ENCODE data around the gene SYNE1.
A peak's percentile ranks its signal among the peaks of the same experiment; 100 is the strongest.
"Not testable (repeated sequence)": the region's sequence is repeated elsewhere in the genome, so short reads cannot be mapped to it uniquely, and the experiment has no call there.

Gene SYNE1, protein sequence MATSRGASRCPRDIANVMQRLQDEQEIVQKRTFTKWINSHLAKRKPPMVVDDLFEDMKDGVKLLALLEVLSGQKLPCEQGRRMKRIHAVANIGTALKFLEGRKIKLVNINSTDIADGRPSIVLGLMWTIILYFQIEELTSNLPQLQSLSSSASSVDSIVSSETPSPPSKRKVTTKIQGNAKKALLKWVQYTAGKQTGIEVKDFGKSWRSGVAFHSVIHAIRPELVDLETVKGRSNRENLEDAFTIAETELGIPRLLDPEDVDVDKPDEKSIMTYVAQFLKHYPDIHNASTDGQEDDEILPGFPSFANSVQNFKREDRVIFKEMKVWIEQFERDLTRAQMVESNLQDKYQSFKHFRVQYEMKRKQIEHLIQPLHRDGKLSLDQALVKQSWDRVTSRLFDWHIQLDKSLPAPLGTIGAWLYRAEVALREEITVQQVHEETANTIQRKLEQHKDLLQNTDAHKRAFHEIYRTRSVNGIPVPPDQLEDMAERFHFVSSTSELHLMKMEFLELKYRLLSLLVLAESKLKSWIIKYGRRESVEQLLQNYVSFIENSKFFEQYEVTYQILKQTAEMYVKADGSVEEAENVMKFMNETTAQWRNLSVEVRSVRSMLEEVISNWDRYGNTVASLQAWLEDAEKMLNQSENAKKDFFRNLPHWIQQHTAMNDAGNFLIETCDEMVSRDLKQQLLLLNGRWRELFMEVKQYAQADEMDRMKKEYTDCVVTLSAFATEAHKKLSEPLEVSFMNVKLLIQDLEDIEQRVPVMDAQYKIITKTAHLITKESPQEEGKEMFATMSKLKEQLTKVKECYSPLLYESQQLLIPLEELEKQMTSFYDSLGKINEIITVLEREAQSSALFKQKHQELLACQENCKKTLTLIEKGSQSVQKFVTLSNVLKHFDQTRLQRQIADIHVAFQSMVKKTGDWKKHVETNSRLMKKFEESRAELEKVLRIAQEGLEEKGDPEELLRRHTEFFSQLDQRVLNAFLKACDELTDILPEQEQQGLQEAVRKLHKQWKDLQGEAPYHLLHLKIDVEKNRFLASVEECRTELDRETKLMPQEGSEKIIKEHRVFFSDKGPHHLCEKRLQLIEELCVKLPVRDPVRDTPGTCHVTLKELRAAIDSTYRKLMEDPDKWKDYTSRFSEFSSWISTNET (N-terminal part only)

GRCh38 chr6:152637296-152638047 is at the start of gene SYNE1:
SYNE1 (minus strand) TSS chr6:152637362; CDS start chr6:152628331, 9,031 bp downstream.
- DNase-seq = peak; percentile 1

DNA sequence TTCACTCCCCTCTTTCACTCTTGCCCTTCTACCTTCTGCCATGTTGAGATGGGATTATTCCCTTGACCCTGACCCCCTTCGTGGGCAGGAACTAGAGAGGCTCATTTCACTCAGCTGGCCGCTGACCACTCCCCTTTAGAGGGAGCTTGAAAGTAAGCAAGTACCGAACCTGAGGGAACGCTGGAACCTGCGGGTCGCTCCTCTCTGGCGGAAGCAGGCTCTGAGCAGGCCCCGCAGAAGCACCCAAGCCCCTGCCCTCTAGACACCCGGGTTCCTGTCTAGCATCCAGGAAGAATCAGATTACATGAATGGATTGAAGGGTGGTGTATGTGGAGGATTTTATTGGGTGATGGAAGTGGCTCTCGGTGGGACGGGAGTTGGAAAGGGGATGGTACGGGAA is 48.7 kb upstream of the SYNE1 start:
- no peak for DNase-seq

- not testable (repeated sequence) for DNase-seq
Observed at GRCh38 chr6:152682935-152683334, 45.8 kb upstream of the SYNE1 start.

GRCh38 chr6:152682141-152682540 is 45.0 kb upstream of the SYNE1 start:
- no peak for DNase-seq

DNA sequence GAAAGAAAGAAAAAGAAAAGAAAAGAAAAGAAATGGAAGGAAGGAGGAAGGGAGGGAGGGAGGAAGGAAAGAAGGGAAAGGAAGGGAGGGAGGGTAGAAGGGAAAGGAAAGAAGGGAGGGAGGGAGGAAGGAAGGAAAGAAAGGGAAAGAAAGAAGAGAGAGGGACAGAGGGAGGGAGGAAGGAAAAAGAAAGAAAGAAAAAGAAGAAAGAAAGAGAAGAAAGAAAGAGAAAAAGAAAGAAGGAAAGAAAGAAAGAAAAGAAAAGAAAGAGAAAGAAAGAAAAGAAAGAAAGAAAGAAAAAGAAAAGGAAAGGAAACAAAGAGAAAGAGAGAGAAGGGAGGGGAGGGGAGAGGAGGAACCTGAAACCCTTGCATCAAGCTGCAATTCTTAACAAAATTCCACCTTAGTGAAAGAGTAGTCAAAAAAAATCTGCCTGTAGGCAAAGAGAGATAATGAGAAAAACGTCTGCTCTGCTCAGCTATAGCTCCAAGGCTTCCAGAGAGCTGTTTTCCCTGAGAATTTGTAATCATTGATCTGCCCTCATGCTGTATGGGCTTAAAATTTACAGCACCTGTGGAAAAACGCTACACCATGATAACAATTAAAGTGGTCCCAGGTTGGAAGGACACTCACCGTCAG is 43.8 kb upstream of the SYNE1 start:
- DNase-seq = no peak

DNA sequence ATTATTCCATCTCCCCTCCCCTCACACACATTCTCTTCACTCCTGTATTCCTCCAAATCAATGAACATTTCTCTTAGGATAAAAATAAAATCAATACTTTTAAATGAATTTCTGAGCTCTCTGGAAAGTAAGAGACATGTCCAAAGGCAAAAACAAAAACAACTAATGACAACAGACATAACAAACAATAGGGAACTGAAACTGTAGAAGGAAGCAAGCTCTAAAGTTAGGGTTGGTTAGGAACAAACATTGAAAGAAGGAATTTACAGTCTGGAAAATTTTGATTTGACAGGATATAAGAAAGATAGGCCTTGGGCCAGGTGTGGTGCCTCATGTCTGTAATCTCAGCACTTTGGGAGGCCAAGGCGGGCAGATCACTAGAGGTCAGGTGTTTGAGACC is 43.0 kb upstream of the SYNE1 start:
- no peak for DNase-seq

DNA sequence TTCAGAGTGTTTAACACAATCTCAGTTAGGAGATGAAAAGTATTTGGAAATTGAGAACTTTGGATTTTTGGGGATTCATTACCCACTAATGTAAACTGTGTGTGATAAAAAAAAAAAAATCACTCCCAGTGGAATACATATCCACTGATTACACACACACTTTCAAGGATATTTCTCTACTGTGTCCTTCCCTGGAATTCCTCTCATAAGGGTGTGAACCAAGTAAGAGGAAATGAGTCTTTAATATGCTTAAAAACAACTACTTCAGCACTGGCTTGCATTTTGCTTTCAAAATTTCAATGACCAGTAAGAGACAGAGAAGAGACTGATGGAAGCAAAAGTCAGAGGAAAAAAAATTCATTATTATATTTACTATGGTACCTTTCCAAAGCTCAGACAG is 36.1 kb upstream of the SYNE1 start:
- DNase-seq = no peak

GRCh38 chr6:152671171-152671570 is 34.0 kb upstream of the SYNE1 start:
- no peak for DNase-seq

- peak; percentile 14 for DNase-seq
Observed at GRCh38 chr6:152669895-152670294, 32.7 kb upstream of the SYNE1 start.

DNA sequence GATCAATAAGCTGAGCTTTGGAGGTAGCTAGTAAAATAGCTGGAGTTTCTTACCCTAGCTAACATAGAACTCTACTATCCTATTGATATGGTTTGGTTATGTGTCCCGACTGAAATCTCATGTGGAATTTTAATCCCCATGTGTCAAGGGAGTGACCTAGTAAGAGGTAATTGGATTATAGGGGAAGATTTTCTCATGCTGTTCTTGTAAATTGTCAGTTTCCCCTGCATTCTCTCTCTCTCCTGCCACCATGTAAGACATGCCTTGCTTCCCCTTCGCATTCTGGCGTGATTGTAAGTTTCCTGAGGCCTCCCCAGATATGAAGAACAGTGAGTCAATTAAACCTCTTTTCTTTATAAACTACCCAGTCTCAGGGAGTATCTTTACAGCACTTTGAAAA is 24.6 kb upstream of the SYNE1 start:
- DNase-seq = no peak

GRCh38 chr6:152651986-152652385 is 14.8 kb upstream of the SYNE1 start:
- no peak for DNase-seq

DNA sequence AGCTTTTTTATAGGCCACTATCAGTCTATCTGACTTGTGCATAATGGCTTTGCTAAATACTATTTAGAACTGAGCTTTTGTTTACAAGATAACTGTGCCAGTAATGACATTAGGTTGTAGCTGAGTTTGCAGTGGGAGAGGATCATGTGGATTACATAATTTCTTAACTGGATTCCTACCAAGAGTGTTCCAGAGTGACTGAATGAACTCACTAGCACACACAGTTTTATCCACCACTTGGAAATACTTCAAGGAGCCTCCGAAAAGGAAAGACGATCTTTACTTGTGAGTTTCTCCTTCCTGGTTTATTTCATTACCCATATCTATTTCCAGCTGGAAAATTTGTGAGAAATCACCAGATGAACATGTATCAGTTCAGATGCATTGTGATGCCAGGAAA is 10.9 kb upstream of the SYNE1 start:
- DNase-seq = no peak

- not testable (repeated sequence) for DNase-seq
Observed at GRCh38 chr6:152646732-152647131, 9.6 kb upstream of the SYNE1 start.

- peak; percentile 28 for DNase-seq
Observed at GRCh38 chr6:152642578-152643375, 5.6 kb upstream of the SYNE1 start.

DNA sequence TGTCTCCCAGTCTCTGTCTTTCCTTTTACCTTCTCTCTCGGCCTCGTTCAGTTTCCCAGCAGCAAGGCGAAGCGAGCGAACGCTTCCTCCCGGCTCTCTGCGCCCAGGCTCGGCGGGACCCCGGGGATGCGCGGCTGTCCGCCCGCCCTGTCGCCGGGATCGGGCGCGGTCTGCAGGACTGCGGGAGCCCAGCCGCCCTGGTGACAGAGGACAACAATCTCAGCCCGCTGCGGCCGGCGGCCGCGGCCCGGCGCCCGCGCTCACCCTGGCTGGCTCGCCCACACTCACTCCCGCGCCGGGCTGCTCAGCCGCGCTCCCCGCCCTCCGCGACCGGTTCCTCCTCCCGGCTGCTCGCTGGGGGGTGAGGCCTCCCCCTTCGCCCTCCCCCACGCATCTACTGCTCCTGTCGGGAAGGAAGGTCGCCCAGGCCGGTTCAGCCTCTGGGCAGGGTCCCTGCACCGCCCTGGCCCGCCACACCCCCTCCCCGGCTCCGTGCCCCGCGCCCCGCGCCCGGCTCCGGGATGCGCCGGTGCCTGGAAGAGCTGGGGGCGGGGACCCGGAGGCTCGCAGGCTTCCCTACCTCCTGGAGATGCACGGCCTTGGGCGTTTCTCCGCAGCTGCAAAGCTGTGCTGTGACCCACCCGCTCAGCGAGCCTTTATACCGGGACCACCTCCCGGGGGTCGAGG is 410 bp downstream of the SYNE1 start:
- DNase-seq = peak; percentile 13

DNA sequence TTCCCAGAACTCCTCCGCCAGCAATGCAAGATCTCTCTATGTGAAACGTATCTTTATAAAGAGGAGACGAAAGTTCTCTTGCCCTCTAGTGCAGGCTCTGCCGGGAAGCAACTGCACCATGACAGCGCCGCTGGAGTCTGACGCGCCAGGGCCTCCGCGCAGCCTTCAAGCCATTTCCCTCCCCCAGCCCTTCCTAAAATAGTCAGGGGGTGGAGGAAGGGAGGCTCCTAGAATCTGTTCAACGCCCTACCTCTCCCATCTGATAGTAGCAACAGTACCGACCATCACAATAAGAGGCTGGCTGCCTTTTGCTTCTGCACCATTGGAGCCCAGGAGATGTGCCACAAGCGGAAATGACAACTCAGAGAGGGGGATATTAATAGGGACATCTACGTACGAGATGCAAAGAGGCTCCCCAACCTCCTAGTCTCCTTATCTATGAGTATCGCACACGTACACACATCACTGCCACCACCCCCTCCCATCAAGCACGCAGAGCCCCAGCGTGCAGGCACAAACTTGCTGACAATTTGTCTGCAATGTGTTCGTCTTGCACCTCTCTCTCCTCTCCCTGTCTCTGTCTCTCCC is 1.0 kb downstream of the SYNE1 start:
- DNase-seq = peak; percentile 33

GRCh38 chr6:152634773-152635172 is 2.4 kb downstream of the SYNE1 start:
- DNase-seq = no peak

GRCh38 chr6:152632121-152632782 is 4.9 kb downstream of the SYNE1 start:
- DNase-seq = no peak

DNA sequence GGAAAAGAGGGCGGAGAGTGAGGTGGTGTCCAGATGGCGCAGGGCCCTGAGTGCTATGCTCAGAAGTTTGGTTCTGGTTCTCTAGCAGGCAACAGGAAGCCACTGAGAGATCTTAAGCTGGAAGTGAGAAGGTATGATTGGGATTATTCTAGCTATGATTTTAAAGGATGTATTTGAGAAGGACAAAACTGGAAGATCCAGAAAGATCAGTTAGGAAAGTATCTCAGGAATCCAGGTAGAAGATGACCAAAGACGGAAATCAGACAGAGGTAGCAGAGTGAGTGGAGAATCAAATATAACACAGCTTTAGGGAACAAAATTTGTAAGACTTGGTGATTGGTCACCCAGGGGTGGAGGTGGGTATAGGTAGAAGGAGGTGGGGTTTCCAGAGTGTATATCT is 5.8 kb downstream of the SYNE1 start:
- no peak for DNase-seq

GRCh38 chr6:152630832-152631231 is 6.3 kb downstream of the SYNE1 start:
- no peak for DNase-seq
